ENCODE data around the gene ZNF326.
A peak's percentile ranks its signal among the peaks of the same experiment; 100 is the strongest.

Gene ZNF326

GRCh38 chr1:89994805-89995597, at the start of gene ZNF326:
Gene ZNF326, plus strand, starts transcription at chr1:89995110. Its CDS starts 148 bp downstream, at chr1:89995258.
- DNase-seq = peak; percentile 92 to 94

GRCh38 chr1:89945852-89946476, 48.9 kb upstream of the ZNF326 start:
- no peak for DNase-seq

DNA sequence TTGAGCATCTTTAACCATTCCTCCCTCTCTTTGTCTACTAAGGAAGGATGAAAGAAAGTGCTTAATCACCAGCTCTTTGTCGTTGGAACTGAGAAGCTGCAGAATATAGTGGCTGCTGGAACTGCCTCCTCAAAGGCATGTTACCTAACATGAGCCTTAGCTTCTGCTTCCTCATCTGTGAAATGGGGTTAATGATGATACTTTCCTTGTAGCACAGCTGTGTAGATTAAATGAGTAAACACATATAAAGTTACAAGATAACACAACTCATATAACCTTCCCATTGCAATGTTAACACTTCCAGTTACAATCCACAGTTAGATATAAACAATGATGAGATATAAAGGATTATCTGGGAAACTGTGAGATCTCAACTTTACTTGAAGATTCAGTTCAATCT, 48.4 kb upstream of the ZNF326 start:
- DNase-seq = no peak

DNA sequence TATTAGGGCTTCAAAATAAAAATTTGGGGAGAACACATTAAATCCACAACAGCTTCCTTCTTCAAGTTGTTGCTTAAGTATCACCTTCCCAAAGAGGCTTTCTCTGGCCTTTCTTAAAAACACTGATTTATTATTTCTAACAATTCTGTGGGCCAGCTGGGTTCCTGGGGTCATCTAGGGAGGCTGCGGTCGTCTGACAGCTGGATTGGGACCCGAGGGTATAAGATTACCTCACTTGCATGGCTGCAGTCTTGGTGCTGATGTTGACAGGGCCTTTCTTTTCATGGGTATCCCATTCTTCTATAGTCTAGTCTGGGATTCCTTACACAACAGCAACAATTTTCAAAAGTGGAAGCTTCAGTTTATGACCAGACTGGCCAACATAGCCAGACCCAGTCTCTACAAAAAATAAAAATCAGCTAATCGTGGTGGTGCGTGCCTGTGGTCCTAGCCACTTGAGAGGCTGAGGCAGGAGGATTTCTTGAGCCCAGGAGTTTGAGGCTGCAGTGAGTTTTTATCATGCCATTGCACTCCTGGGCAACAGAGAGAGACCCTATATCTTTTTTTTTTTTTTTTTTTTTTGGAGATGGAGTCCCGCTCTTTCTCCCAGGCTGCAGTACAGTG, 46.1 kb upstream of the ZNF326 start:
- no peak for DNase-seq

DNA sequence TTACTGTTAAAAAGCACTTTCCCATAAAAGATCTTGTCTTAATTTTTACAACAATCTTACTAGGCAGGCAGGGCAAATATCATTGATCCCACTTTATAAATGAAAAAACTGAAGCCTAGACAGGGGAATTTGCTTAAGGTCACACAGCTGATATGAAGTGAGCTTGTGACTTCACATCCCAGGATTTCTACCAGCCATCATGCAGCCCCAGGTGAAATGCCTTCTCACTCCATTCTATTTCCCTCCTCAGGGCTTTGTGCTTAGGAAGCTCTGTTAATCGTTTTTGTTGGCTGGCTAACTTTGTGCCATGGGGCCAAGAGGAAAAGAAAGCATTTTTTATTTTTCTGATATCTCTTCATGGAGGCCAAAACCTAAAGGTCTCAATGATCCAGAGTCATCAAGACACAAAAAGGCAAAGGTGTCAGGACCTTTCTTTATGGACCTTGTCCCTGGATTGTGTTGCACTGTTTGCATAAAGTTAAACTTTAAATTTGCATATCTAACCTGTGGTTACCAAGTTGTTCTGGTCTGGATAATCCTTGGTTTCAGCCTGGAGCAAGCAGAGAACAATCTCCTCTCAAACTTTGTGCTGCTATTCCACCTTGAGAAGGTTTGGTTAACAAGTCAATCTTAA, 44.8 kb upstream of the ZNF326 start:
- no peak for DNase-seq

DNA sequence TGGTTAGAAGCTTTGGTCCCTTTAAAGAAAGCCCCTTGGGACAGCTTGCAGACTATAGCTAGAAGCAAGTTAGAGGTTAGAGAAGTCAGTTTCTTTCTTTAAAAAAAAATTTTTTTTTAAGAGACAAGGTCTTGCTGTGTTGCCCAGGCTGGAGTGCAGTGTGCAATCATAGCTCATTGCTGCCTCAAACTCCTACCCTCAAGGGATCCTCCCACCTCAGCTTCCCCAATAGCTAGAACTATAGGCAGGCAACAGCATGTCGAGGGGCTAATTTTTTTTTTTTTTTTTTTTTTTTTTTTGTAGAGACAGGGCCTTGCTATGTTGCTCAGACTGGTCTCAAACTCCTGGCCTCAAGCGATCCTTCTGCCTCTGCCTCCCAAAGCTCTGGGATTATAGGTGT, 44.2 kb upstream of the ZNF326 start:
- DNase-seq = no peak

DNA sequence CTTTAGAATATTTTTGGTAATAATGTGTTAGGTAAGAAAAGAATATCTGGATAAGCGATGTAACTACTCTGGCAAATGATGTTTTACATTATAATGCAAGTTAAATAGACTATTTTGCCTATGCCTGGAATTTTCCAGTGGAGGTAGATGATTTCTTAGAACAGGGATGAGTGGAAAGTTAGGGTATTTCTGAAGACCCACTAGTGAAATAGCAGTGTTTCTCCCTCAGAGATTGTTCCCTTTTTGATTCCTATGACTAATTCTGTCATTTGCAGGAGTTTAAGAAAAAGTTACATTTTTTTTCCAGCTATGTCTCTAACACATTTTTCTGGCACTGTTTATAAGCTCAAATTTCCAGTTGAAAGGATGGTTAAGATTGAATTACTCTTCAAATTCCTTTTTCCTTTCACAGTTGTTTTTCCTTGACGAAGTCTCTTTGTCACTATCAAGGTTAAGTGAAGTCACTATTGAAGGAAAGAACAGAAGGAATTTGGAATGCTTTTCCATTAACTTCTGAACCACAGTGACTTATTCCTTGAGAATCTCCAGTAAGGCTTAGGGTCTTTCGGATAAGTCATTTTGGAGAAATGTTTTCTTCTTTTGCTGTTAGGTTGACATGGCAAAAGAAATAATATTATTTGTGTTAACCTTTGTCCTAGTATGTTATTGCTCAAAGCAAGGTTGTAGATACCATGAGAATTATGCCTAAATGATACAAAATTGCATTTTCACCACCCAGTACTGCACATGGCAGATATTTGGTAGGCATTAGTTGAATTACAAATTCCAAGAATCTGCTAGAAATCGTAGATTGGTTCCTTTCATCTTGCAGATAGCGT, 42.9 kb upstream of the ZNF326 start:
- peak; percentile 50 to 77 for DNase-seq

DNA sequence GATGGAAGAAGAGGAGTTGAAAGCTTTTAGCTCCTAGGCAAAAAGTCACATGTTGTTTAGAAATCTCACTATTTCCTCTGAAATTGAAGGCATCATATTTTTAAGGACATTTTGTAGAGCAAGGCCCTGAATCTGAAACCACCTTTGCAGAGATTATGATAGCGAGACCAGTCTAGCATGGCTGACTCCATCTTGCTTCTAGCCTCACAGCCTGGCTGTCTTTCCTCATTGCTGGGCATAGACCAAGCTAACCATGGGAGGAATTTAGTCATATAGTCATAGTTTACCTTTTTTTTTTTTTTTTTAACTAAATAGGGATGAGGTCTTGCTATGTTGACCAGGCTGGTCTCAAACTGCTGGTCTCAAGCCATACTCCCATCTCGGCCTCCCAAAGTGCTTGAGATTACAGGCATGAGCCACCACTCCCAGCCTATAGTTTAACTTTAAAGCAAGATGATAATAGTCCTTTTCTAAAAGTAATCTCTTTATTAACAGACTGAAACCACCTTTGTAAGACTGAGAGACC, 42.2 kb upstream of the ZNF326 start:
- no peak for DNase-seq

DNA sequence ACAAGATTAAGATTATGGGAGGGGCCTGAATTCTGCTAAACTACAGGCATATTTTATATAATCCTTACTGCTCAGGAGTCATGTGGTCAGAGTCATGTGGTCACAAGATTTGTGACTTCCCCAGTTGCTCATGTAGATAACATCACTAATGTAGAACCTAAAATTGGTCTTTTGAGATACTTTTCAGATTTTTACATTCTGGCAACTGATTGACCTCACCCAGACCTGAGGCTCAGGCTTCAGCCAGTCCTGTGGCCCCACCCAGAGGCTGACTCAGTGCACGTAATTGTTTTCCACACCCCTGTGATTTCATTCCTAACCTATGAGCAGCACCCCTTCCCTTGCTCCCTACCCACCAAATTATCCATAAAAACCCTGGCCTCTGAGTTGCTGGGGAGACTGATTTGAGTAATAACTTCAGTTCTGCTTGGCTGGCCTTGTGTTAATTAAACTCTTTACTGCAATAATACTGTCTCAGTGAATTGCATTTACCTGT, 41.7 kb upstream of the ZNF326 start:
- peak; percentile 66 to 90 for DNase-seq

GRCh38 chr1:89953929-89954328, 41.0 kb upstream of the ZNF326 start:
- no peak for DNase-seq

- DNase-seq = no peak
Observed at GRCh38 chr1:89954401-89954800, 40.5 kb upstream of the ZNF326 start.

DNA sequence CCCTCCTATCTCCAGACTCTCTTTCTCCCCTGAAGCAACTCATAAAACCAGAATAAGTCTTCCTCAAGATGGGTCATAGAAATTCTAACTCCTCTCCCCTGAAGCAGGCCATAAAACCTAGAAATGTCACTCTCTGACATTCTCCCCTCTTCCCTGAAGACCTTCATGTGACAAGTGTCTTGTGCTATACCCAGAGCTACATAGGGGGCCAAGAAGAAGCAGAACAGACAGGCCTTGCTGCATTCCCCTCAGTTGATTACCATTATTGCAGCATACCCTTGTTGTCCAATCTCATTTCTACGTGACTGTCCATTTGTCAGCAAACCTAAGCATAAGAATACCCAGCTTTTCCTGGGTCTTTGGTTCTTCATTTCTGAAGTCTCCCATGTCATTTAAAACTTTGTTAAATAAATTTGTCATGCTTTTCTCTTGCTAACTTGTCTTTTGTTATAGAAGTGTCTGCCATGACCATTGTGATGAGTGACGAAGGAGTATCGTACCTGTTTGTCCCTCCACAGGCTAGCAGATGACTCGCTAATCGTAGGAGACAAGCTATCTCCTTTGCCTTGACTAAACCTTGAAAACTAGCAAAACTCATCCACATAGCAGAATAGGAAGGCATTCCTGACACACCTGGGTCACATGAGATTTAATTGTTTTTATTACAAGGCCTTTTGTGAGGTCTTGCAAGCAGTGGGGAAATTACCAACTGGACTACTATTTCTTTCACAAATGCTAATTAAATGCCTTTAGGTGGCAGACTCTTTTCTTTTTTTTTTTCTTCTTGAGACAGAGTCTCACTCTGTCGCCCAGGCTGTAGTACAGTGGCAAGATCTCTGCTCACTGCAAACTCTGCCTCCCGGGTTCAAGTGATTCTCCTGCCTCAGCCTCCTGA, 39.4 kb upstream of the ZNF326 start:
- DNase-seq = no peak

DNA sequence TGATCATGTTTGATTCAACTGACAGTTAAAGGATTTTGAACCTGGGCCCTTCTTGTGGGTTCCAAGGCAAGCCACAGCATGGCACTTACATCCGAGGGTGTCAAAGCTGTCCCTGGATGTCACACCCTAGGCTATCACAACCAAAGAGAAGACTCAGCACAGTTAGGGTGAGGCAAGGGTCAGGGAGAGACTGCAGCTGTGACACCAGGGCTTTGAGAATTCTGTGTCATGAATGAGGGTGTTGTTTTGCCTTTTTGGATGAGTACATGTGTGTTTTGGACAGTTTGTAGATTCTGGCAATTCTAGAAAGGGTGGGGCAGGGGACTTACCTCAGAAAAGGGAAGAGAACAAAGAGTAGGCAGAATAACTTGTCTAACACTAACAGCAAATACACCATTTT, 37.8 kb upstream of the ZNF326 start:
- DNase-seq = peak; percentile 66 to 90

GRCh38 chr1:89958851-89959654, 35.9 kb upstream of the ZNF326 start:
- no peak for DNase-seq

GRCh38 chr1:89959719-89960118, 35.2 kb upstream of the ZNF326 start:
- no peak for DNase-seq

- peak; percentile 28 to 32 for DNase-seq
Observed at GRCh38 chr1:89962024-89962741, 32.7 kb upstream of the ZNF326 start.

DNA sequence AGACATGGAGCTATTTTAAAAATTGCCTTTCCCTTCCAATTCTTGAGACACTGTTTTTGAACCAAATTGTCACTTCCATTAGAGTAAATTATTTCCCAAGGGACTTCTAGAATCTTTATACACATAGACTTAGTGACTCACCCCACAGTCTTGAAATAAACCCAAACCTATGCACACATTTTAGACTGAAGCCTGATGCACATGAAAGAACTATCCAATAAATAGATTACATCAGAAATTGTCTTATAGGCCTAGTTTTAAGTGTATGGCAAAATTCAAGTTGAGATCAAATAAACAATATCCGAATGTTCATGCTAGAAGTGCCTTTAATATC, 32.2 kb upstream of the ZNF326 start:
- no peak for DNase-seq

DNA sequence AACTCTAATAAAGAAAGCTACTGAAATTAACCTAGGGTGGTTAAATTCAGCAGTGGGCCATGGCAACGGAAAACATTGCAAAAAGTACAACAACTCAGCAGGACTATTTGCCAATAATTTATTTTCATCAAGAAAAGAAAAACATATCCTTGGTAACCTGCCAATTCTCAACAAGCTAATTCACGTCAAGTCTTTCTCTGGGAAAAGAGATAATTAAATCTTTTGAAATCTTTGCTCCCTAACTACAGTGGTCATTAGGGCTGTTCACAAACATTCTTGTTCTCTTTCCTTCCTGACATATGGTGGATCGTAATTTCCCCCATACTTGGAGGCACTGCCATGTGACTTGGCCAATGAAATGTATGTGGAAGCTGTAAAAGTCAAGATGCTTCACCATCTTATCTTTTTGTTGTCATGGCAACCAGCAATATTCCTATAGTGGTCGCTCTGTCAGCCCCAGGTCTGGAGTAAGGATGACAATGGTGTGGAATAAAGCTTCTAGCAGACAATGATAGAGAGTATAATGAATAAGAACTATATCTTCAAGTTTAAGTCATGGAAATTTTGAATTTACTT, 29.6 kb upstream of the ZNF326 start:
- DNase-seq = no peak

- peak; percentile 27 to 40 for DNase-seq
Observed at GRCh38 chr1:89966656-89967055, 28.3 kb upstream of the ZNF326 start.

All from inflammatory macrophage treated with lipopolysaccharide for 1 hour (primary cell).